ENCODE results near the gene NET1.

Gene NET1

DNA sequence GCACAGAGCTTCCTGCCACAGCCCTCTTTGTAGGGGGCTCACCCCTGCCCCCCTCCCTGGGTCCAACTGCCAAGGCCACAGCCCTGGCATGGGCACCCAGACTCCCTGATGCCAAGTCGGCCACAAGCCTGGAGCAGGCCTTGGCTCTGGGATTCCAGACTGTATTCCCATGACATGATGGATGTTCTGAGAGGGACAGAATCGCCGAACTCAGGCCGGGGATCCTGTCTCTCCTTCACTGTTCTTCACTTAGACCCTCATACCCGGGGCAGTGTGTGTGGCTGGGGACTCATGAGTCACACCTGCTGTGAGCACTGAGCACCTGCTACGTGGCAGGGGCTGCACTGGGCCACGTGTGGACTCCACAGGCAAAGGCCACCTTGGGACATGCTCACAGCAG is 79.1 kb downstream of the NET1 start:
- H3K9ac ChIP-seq (ENCODE audit: low read depth, low read length, poor library complexity) = no peak overlapping the region
- H2BK15ac ChIP-seq (ENCODE audit: low read length) = no peak overlapping the region
- peaks cover 0 to 40% (median 0%) of the 10 kb centered on the region in 3 experiments for H3K27me3 ChIP-seq (ENCODE audit: control insufficient read depth in 3 of 3, insufficient read depth in 3 of 3, low read depth in 1 of 3, low read length in 3 of 3)
- H3K4me3 ChIP-seq (ENCODE audit: low read length in 2 of 2) = no peak overlapping the region
- peaks cover 0 to 6% of the 10 kb centered on the region in 2 donors for H3K9me3 ChIP-seq (replicated peaks in 1 of 2; ENCODE audit: control insufficient read depth in 2 of 2, insufficient read depth in 1 of 2, low read depth in 1 of 2, low read length in 2 of 2)
- H3K4me1 ChIP-seq (ENCODE audit: control insufficient read depth in 2 of 2, insufficient read depth in 1 of 2, low read depth in 1 of 2, low read length in 2 of 2) = peaks cover 0 to 3% of the 10 kb centered on the region in 2 donors
- H3K18ac ChIP-seq (ENCODE audit: low read length) = peak overlapping the region; percentile 45
- H4K8ac ChIP-seq (ENCODE audit: low read depth, low read length) = no peak overlapping the region
- DNase-seq (ENCODE audit: low spot score) = no peak
- H2BK5ac ChIP-seq (ENCODE audit: low read length) = no peak overlapping the region
- no peaks in the 10 kb centered on the region for H3K36me3 ChIP-seq (replicated peaks in 1 of 2; ENCODE audit: control insufficient read depth in 2 of 2, insufficient read depth in 2 of 2, low read length in 2 of 2)
- no peak overlapping the region for H4K91ac ChIP-seq (ENCODE audit: low read depth, low read length, poor library complexity)
- H2AK5ac ChIP-seq (ENCODE audit: low read depth, low read length) = peak overlapping the region; percentile 26
- no peak overlapping the region for H3K4ac ChIP-seq (ENCODE audit: low read length)
- peak overlapping the region; percentile 86 for H2BK12ac ChIP-seq (ENCODE audit: low read length)
- no peak overlapping the region for H2AFZ ChIP-seq (ENCODE audit: low read length)
- H3K14ac ChIP-seq (ENCODE audit: low read length) = no peak overlapping the region
- H2BK120ac ChIP-seq (ENCODE audit: low read depth, low read length) = no peak overlapping the region
- H3K23ac ChIP-seq (ENCODE audit: low read depth, low read length, poor library complexity) = no peak overlapping the region
- no peak overlapping the region for H3K4me2 ChIP-seq (ENCODE audit: insufficient read depth, low read length, poor library complexity, severe bottlenecking)
- H3K27ac ChIP-seq (replicated peaks; ENCODE audit: low read length) = no peak overlapping the region
- WGBS, 2 donors (ENCODE audit: extremely low coverage in 2 of 2, insufficient read length in 2 of 2, insufficient replicate concordance in 1 of 2) = no CpG with 5 or more reads among the region's 7 CpGs
- H3K79me1 ChIP-seq (ENCODE audit: low read depth, low read length) = no peaks in the 10 kb centered on the region

DNA sequence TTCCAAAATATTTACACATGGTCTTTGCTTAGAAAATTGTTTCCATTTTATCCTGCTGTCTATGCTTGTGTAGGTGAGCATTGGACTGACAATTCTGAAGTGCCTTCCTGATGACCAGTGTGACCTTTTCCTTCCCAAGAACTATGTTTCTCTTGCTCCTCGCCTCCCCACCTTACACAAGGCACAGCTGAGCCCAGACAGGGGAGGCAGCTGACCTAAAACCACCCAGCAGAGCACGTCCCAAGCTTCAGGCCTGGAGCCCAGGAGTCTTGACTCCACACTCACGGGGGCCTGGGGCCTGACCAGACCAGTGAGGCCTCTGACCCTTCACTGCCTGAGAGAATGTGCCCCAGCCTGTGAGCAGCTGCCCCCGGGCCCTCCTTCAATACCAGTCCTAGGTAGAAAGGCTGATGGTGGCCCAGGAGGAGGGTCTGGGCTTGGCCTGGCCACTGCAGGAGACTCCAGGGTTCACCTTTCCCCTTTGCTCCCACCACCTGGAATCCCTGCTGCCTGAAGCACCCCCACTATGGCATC is 80.0 kb downstream of the NET1 start:
- Histone ChIP-seq H4K8ac (ENCODE audit: low read depth, low read length) (no peak overlapping the region), H2AK5ac (ENCODE audit: low read depth, low read length) (no peak overlapping the region), H3K4me1 (ENCODE audit: control insufficient read depth in 2 of 2, insufficient read depth in 1 of 2, low read depth in 1 of 2, low read length in 2 of 2) (no peaks in the 10 kb centered on the region), H3K14ac (ENCODE audit: low read length) (no peak overlapping the region), H4K91ac (ENCODE audit: low read depth, low read length, poor library complexity) (no peak overlapping the region), H3K23ac (ENCODE audit: low read depth, low read length, poor library complexity) (no peak overlapping the region), H3K27me3 (ENCODE audit: control insufficient read depth in 3 of 3, insufficient read depth in 3 of 3, low read depth in 1 of 3, low read length in 3 of 3) (peaks cover 0 to 31% (median 0%) of the 10 kb centered on the region in 3 experiments), H3K9me3 (replicated peaks in 1 of 2; ENCODE audit: control insufficient read depth in 2 of 2, insufficient read depth in 1 of 2, low read depth in 1 of 2, low read length in 2 of 2) (peaks cover 0 to 9% of the 10 kb centered on the region in 2 donors), H2BK120ac (ENCODE audit: low read depth, low read length) (no peak overlapping the region), H3K36me3 (replicated peaks in 1 of 2; ENCODE audit: control insufficient read depth in 2 of 2, insufficient read depth in 2 of 2, low read length in 2 of 2) (no peaks in the 10 kb centered on the region), H2AFZ (ENCODE audit: low read length) (no peak overlapping the region), H3K9ac (ENCODE audit: low read depth, low read length, poor library complexity) (no peak overlapping the region), H2BK15ac (ENCODE audit: low read length) (no peak overlapping the region), H3K18ac (ENCODE audit: low read length) (no peak overlapping the region), H3K4me3 (ENCODE audit: low read length in 2 of 2) (no peak overlapping the region), H3K4me2 (ENCODE audit: insufficient read depth, low read length, poor library complexity, severe bottlenecking) (no peak overlapping the region), H3K27ac (replicated peaks; ENCODE audit: low read length) (no peak overlapping the region), H3K4ac (ENCODE audit: low read length) (no peak overlapping the region), H3K79me1 (ENCODE audit: low read depth, low read length) (no peaks in the 10 kb centered on the region), H2BK5ac (ENCODE audit: low read length) (no peak overlapping the region), H2BK12ac (ENCODE audit: low read length) (no peak overlapping the region)
- DNase-seq (ENCODE audit: low spot score) = no peak
- WGBS, 2 donors (ENCODE audit: extremely low coverage in 2 of 2, insufficient read length in 2 of 2, insufficient replicate concordance in 1 of 2) = no CpG with 5 or more reads among the region's 4 CpGs

DNA sequence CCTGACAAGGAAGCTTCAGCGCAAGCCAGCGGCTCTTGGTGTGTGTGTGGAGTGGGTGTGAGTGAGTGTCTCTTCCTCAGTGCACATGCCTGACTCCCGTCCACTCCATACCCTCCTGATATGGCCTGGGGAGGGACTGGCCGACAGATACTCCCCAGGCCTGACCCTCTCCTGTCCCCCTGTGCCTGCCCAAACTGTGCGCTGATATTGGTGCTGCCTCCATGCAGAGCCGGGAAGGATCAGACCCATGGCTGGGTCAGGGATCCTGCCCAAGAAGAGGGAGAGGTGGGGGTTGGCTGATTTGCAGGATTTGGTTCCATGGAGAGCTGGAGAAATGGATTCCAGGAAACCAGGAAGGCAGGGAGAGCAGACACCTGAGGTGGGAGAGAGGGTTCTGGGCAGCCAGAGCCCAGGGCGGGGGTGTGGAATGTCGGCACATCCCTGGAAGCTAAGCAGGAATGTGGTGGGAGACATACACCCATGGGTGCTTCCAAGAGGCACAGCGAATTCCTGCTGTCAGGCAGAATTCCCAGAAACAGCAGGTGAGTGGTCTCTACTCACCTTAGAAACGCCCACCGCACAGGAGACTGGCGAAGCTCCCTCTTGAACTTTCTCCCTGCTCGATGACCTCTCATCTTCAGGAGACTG is 80.7 kb downstream of the NET1 start:
- Histone ChIP-seq H3K27ac (replicated peaks; ENCODE audit: low read length) (no peak overlapping the region), H3K23ac (ENCODE audit: low read depth, low read length, poor library complexity) (no peak overlapping the region), H2BK15ac (ENCODE audit: low read length) (no peak overlapping the region), H3K4ac (ENCODE audit: low read length) (no peak overlapping the region), H2AFZ (ENCODE audit: low read length) (no peak overlapping the region), H3K36me3 (replicated peaks in 1 of 2; ENCODE audit: control insufficient read depth in 2 of 2, insufficient read depth in 2 of 2, low read length in 2 of 2) (no peaks in the 10 kb centered on the region), H4K91ac (ENCODE audit: low read depth, low read length, poor library complexity) (no peak overlapping the region), H3K14ac (ENCODE audit: low read length) (no peak overlapping the region), H3K9me3 (replicated peaks in 1 of 2; ENCODE audit: control insufficient read depth in 2 of 2, insufficient read depth in 1 of 2, low read depth in 1 of 2, low read length in 2 of 2) (peaks cover 0 to 9% of the 10 kb centered on the region in 2 donors), H3K79me1 (ENCODE audit: low read depth, low read length) (no peaks in the 10 kb centered on the region), H3K18ac (ENCODE audit: low read length) (peak overlapping the region; percentile 19), H2BK120ac (ENCODE audit: low read depth, low read length) (no peak overlapping the region), H3K27me3 (ENCODE audit: control insufficient read depth in 3 of 3, insufficient read depth in 3 of 3, low read depth in 1 of 3, low read length in 3 of 3) (peaks cover 0 to 27% (median 0%) of the 10 kb centered on the region in 3 experiments), H3K4me2 (ENCODE audit: insufficient read depth, low read length, poor library complexity, severe bottlenecking) (no peak overlapping the region), H2AK5ac (ENCODE audit: low read depth, low read length) (no peak overlapping the region), H3K4me3 (ENCODE audit: low read length in 2 of 2) (peak overlapping the region in 1 of 2 donors; percentile 36), H3K9ac (ENCODE audit: low read depth, low read length, poor library complexity) (no peak overlapping the region), H2BK5ac (ENCODE audit: low read length) (no peak overlapping the region), H2BK12ac (ENCODE audit: low read length) (no peak overlapping the region), H4K8ac (ENCODE audit: low read depth, low read length) (no peak overlapping the region), H3K4me1 (ENCODE audit: control insufficient read depth in 2 of 2, insufficient read depth in 1 of 2, low read depth in 1 of 2, low read length in 2 of 2) (no peaks in the 10 kb centered on the region)
- DNase-seq (ENCODE audit: low spot score) = no peak
- WGBS, 2 donors (ENCODE audit: extremely low coverage in 2 of 2, insufficient read length in 2 of 2, insufficient replicate concordance in 1 of 2) = no CpG with 5 or more reads among the region's 13 CpGs

GRCh38 chr10:5493691-5494090 is 81.3 kb downstream of the NET1 start:
- H2BK12ac ChIP-seq (ENCODE audit: low read length) = no peak overlapping the region
- H2BK5ac ChIP-seq (ENCODE audit: low read length) = no peak overlapping the region
- H3K23ac ChIP-seq (ENCODE audit: low read depth, low read length, poor library complexity) = no peak overlapping the region
- WGBS, 2 donors (ENCODE audit: extremely low coverage in 2 of 2, insufficient read length in 2 of 2, insufficient replicate concordance in 1 of 2) = no CpG with 5 or more reads among the region's 3 CpGs
- no peak overlapping the region for H4K8ac ChIP-seq (ENCODE audit: low read depth, low read length)
- no peak overlapping the region for H3K4me3 ChIP-seq (ENCODE audit: low read length in 2 of 2)
- H3K4ac ChIP-seq (ENCODE audit: low read length) = no peak overlapping the region
- H4K91ac ChIP-seq (ENCODE audit: low read depth, low read length, poor library complexity) = no peak overlapping the region
- peaks cover 0 to 27% (median 0%) of the 10 kb centered on the region in 3 experiments for H3K27me3 ChIP-seq (ENCODE audit: control insufficient read depth in 3 of 3, insufficient read depth in 3 of 3, low read depth in 1 of 3, low read length in 3 of 3)
- H2AFZ ChIP-seq (ENCODE audit: low read length) = no peak overlapping the region
- no peaks in the 10 kb centered on the region for H3K36me3 ChIP-seq (replicated peaks in 1 of 2; ENCODE audit: control insufficient read depth in 2 of 2, insufficient read depth in 2 of 2, low read length in 2 of 2)
- no peaks in the 10 kb centered on the region for H3K79me1 ChIP-seq (ENCODE audit: low read depth, low read length)
- no peak overlapping the region for H3K14ac ChIP-seq (ENCODE audit: low read length)
- no peak overlapping the region for H3K9ac ChIP-seq (ENCODE audit: low read depth, low read length, poor library complexity)
- H3K18ac ChIP-seq (ENCODE audit: low read length) = peak overlapping the region; percentile 35
- no peaks in the 10 kb centered on the region for H3K4me1 ChIP-seq (ENCODE audit: control insufficient read depth in 2 of 2, insufficient read depth in 1 of 2, low read depth in 1 of 2, low read length in 2 of 2)
- H2AK5ac ChIP-seq (ENCODE audit: low read depth, low read length) = no peak overlapping the region
- peaks cover 0 to 9% of the 10 kb centered on the region in 2 donors for H3K9me3 ChIP-seq (replicated peaks in 1 of 2; ENCODE audit: control insufficient read depth in 2 of 2, insufficient read depth in 1 of 2, low read depth in 1 of 2, low read length in 2 of 2)
- no peak overlapping the region for H2BK15ac ChIP-seq (ENCODE audit: low read length)
- H2BK120ac ChIP-seq (ENCODE audit: low read depth, low read length) = no peak overlapping the region
- H3K27ac ChIP-seq (replicated peaks; ENCODE audit: low read length) = no peak overlapping the region
- no peak overlapping the region for H3K4me2 ChIP-seq (ENCODE audit: insufficient read depth, low read length, poor library complexity, severe bottlenecking)
- no peak for DNase-seq (ENCODE audit: low spot score)

Data from neuronal stem cell (in vitro differentiated cells).